ENCODE results near the gene POLR2L.

DNA sequence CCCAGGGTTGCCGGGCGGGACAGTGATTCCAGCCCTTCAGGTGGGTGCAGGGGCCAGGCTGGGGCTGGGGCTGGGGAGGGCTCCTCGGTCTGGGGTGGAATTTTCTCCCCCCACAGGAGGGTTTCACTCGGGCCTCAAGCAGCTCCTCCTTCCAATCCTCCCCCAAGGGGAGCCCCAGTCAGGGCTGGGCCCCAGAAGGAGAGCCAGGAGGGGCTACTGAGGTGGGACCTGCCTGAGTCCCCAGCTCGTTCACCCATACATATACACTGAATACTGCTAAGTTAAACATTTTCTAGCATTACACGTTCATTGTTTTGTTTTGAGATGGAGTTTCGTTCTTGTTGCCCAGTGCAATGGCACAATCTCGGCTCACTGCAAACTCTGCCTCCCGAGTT is 16.1 kb downstream of the POLR2L start:
- TF ChIP-seq POLR2A (IDR thresholded peaks at IDR 0.05; ENCODE audit: low read depth, low read length) (no peak; the same call in 1 of the 2 replicates), POLR2AphosphoS5 (IDR thresholded peaks at IDR 0.05; ENCODE audit: low read depth, low read length) (no peak)
